PFSK-1 (cell line): ENCODE results near the gene SLAMF7.

ENCODE experiments used
- SIN3A ChIP-seq: IDR thresholded peaks from 2 replicates; pipeline ENCODE4 v1.6.1; 2012; ENCODE audit warnings: mild to moderate bottlenecking, low read length, moderate library complexity, borderline replicate concordance; ENCODE audit not compliant: insufficient read depth
- TF ChIP-seq, protein P1 (sequence below), 2 experiments: IDR thresholded peaks; 2 replicates each; pipeline versions ENCODE4 v1.6.1 to v1.8.0; 2011 to 2012; ENCODE audit warnings: low read depth in 2 of 2, low read length in 2 of 2, control low read depth in 1 of 2, inconsistent platforms in 1 of 2, mild to moderate bottlenecking in 1 of 2, moderate library complexity in 1 of 2; ENCODE audit not compliant: insufficient read depth in 1 of 2

DNA sequence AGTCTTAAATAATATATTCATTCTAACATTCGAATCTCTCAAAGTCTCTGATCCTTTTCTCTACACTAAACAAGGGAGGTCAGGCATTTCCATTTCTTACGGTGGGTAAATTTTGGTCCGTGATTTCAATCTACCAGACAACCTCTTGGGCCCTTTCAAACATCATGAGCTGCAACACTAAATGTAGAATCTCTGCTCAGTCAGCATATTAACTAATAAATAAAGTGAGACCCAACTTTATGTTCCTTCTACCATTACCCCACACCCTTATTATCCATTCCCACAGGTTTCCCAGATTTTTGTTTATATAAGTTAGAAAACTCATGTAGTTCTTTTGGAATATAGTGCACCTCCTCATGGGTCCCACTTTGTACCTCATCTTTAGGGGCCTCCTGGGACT lies 24.9 kb downstream of the SLAMF7 start:
- TF ChIP-seq, protein P1, sequence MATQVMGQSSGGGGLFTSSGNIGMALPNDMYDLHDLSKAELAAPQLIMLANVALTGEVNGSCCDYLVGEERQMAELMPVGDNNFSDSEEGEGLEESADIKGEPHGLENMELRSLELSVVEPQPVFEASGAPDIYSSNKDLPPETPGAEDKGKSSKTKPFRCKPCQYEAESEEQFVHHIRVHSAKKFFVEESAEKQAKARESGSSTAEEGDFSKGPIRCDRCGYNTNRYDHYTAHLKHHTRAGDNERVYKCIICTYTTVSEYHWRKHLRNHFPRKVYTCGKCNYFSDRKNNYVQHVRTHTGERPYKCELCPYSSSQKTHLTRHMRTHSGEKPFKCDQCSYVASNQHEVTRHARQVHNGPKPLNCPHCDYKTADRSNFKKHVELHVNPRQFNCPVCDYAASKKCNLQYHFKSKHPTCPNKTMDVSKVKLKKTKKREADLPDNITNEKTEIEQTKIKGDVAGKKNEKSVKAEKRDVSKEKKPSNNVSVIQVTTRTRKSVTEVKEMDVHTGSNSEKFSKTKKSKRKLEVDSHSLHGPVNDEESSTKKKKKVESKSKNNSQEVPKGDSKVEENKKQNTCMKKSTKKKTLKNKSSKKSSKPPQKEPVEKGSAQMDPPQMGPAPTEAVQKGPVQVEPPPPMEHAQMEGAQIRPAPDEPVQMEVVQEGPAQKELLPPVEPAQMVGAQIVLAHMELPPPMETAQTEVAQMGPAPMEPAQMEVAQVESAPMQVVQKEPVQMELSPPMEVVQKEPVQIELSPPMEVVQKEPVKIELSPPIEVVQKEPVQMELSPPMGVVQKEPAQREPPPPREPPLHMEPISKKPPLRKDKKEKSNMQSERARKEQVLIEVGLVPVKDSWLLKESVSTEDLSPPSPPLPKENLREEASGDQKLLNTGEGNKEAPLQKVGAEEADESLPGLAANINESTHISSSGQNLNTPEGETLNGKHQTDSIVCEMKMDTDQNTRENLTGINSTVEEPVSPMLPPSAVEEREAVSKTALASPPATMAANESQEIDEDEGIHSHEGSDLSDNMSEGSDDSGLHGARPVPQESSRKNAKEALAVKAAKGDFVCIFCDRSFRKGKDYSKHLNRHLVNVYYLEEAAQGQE (IDR thresholded peaks at IDR 0.05; ENCODE audit: insufficient read depth in 1 of 2, low read depth in 2 of 2, low read length in 2 of 2), result no peak
- TF ChIP-seq SIN3A, result no peak
